Measurements from ENCODE around the gene CORO2B. TPM values are rescaled to one million over a fixed set of nuclear protein-coding genes. Genes with fewer than 3 reads are reported as not detected.

Gene CORO2B
- total and polyA plus RNA-seq, 4 donors = 2.4 to 12.5 (median 4.3) TPM

DNA sequence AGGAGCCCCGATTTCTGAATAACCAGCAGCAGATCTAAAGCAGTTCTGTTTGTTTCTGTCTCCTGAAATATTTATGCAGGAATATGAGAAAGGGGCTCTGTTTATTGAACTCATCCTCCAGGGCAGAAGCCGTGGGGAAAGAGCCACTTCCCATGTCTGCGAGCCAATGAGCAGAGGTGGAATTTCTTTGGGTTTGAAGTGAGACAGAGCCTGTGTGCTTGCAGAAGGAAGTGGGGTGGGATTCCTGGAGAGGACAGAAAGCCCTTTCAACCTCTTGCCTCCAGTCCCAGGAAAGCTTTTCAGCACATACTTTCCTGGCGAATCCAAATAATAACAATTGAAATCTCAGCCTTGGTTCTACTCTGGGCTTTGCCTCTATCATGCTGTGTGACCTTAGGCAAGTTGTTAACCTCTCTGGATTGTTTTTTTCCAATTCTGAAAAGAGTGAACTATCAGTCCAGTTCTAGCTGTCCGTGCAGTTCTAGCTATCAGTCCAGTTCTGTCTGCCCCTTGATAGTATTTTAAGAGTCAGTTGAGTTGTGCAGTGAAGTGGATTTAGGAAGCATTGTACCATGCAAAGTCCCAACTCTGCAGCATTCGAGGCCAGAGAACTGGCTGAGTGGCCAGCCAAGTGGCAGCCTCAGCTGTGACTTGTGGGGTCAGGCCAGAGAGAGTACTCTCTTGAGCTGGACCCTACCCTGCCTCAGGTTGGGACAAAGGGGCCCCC, 15.9 kb downstream of the CORO2B start:
- ATAC-seq (ENCODE audit: insufficient read depth, low FRiP score) (no peak), DNase-seq (peak in 1 of 3 donors; percentile 44)
- Histone ChIP-seq H3K27me3 (ENCODE audit: control insufficient read depth in 3 of 3, insufficient read depth in 3 of 3, low read length in 2 of 3) (no peaks in the 10 kb centered on the region), H3K9ac (ENCODE audit: insufficient read depth in 1 of 2, low read length in 2 of 2) (no peak overlapping the region), H3K9me3 (ENCODE audit: control insufficient read depth in 4 of 4, insufficient read depth in 3 of 4, low read length in 3 of 4) (no peaks in the 10 kb centered on the region), H3K36me3 (ENCODE audit: control insufficient read depth in 4 of 4, insufficient read depth in 4 of 4, low read length in 4 of 4) (no peaks in the 10 kb centered on the region), H3K4me3 (no peak overlapping the region), H3K4me1 (ENCODE audit: control insufficient read depth in 5 of 5, insufficient read depth in 5 of 5, low read length in 5 of 5) (peaks cover 0 to 66% (median 20%) of the 10 kb centered on the region in 5 donors), H3K27ac (ENCODE audit: low read depth in 1 of 2, low read length in 1 of 2) (peak overlapping the region in 1 of 2 donors; percentile 10)
- TF ChIP-seq, protein P1, sequence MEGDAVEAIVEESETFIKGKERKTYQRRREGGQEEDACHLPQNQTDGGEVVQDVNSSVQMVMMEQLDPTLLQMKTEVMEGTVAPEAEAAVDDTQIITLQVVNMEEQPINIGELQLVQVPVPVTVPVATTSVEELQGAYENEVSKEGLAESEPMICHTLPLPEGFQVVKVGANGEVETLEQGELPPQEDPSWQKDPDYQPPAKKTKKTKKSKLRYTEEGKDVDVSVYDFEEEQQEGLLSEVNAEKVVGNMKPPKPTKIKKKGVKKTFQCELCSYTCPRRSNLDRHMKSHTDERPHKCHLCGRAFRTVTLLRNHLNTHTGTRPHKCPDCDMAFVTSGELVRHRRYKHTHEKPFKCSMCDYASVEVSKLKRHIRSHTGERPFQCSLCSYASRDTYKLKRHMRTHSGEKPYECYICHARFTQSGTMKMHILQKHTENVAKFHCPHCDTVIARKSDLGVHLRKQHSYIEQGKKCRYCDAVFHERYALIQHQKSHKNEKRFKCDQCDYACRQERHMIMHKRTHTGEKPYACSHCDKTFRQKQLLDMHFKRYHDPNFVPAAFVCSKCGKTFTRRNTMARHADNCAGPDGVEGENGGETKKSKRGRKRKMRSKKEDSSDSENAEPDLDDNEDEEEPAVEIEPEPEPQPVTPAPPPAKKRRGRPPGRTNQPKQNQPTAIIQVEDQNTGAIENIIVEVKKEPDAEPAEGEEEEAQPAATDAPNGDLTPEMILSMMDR (IDR thresholded peaks at IDR 0.05; ENCODE audit: control extremely low read depth, extremely low read depth) = no peak
- WGBS, 2 donors = 52 to 70% methylated on average over 6 of the region's 6 CpGs

DNA sequence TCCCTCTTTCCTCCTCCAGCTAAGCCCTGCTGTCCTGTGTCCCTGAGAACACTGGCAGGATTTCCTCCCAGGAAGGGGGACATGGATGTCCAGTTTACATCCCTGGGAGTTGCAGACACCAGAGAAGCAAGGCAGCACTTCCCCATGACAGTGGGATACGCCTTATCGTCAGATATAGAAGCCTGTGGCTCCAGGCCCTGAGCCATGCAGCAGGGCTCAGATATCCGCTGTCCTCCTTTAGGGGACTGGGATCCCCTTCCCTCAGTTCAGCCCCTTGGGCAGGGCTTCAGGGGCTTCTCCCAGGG, 16.4 kb downstream of the CORO2B start:
- Histone ChIP-seq H3K4me3 (no peak overlapping the region), H3K9ac (ENCODE audit: insufficient read depth in 1 of 2, low read length in 2 of 2) (no peak overlapping the region), H3K36me3 (ENCODE audit: control insufficient read depth in 4 of 4, insufficient read depth in 4 of 4, low read length in 4 of 4) (no peaks in the 10 kb centered on the region), H3K4me1 (ENCODE audit: control insufficient read depth in 5 of 5, insufficient read depth in 5 of 5, low read length in 5 of 5) (peaks cover 0 to 67% (median 25%) of the 10 kb centered on the region in 5 donors), H3K27ac (ENCODE audit: low read depth in 1 of 2, low read length in 1 of 2) (peak overlapping the region in 1 of 2 donors; percentile 10), H3K9me3 (ENCODE audit: control insufficient read depth in 4 of 4, insufficient read depth in 3 of 4, low read length in 3 of 4) (no peaks in the 10 kb centered on the region), H3K27me3 (ENCODE audit: control insufficient read depth in 3 of 3, insufficient read depth in 3 of 3, low read length in 2 of 3) (no peaks in the 10 kb centered on the region)
- WGBS, 2 donors = 78 to 88% methylated on average over 3 of the region's 3 CpGs
- no peak for DNase-seq
- ATAC-seq (ENCODE audit: insufficient read depth, low FRiP score) = no peak
- TF ChIP-seq, protein P1 (IDR thresholded peaks at IDR 0.05; ENCODE audit: control extremely low read depth, extremely low read depth) = no peak

DNA sequence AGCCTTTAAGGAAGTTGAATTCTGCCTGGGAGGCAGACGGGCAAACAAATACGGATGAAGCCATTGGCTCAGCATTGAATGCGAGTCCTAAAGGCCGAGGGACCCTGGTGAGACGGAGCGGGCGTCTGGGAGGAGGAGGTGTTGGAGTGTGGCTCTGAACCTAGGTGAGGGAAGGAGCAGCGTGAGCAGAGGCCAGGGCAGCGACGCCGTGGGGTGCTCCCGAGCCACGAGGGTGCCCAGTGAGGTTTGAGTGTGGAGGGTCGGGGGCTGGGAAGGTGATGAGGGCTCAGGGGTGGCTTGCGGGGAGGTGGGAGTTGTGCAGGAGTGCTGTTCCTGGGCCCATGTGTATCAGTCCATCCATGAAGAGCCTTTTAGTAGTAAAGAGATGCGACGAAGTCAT, 17.0 kb downstream of the CORO2B start:
- Histone ChIP-seq H3K9me3 (ENCODE audit: control insufficient read depth in 4 of 4, insufficient read depth in 3 of 4, low read length in 3 of 4) (no peaks in the 10 kb centered on the region), H3K36me3 (ENCODE audit: control insufficient read depth in 4 of 4, insufficient read depth in 4 of 4, low read length in 4 of 4) (no peaks in the 10 kb centered on the region), H3K27ac (ENCODE audit: low read depth in 1 of 2, low read length in 1 of 2) (peak overlapping the region in 1 of 2 donors; percentile 40), H3K4me3 (no peak overlapping the region), H3K9ac (ENCODE audit: insufficient read depth in 1 of 2, low read length in 2 of 2) (no peak overlapping the region), H3K27me3 (ENCODE audit: control insufficient read depth in 3 of 3, insufficient read depth in 3 of 3, low read length in 2 of 3) (no peaks in the 10 kb centered on the region), H3K4me1 (ENCODE audit: control insufficient read depth in 5 of 5, insufficient read depth in 5 of 5, low read length in 5 of 5) (peaks cover 0 to 65% (median 26%) of the 10 kb centered on the region in 5 donors)
- 90 to 94% methylated on average over 17 of the region's 17 CpGs for WGBS, 2 donors
- DNase-seq (no peak), ATAC-seq (ENCODE audit: insufficient read depth, low FRiP score) (no peak)
- TF ChIP-seq, protein P1 (IDR thresholded peaks at IDR 0.05; ENCODE audit: control extremely low read depth, extremely low read depth) = no peak

DNA sequence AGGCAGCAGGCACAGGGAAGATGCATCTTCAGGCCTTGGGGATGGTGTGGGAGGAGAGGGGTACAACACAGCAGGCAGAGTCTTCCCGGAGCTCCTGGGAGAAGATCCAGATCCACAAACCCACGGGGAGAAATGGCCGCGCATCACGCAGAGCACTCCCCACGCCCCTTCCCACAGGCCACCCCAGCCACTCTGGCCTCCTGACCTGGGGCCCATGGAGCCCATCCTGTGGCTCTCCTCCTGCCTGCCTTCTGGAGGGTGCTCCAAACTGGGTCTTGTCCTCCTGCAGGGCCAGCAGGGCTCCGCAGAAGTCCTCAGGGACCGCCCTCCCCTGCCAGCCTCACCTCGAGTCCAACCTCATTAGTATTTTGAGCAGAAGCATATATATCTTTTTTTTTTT, 17.9 kb downstream of the CORO2B start:
- Histone ChIP-seq H3K4me1 (ENCODE audit: control insufficient read depth in 5 of 5, insufficient read depth in 5 of 5, low read length in 5 of 5) (peaks cover 0 to 64% (median 27%) of the 10 kb centered on the region in 5 donors), H3K9ac (ENCODE audit: insufficient read depth in 1 of 2, low read length in 2 of 2) (no peak overlapping the region), H3K27me3 (ENCODE audit: control insufficient read depth in 3 of 3, insufficient read depth in 3 of 3, low read length in 2 of 3) (no peaks in the 10 kb centered on the region), H3K4me3 (no peak overlapping the region), H3K36me3 (ENCODE audit: control insufficient read depth in 4 of 4, insufficient read depth in 4 of 4, low read length in 4 of 4) (no peaks in the 10 kb centered on the region), H3K9me3 (ENCODE audit: control insufficient read depth in 4 of 4, insufficient read depth in 3 of 4, low read length in 3 of 4) (no peaks in the 10 kb centered on the region), H3K27ac (ENCODE audit: low read depth in 1 of 2, low read length in 1 of 2) (no peak overlapping the region)
- DNase-seq (no peak), ATAC-seq (ENCODE audit: insufficient read depth, low FRiP score) (no peak)
- TF ChIP-seq, protein P1 (IDR thresholded peaks at IDR 0.05; ENCODE audit: control extremely low read depth, extremely low read depth) = no peak
- WGBS, 2 donors = 89 to 95% methylated on average over 3 to 9 of the region's 9 CpGs
